ENCODE data around the gene DCAF11. TPM values are rescaled to one million over a fixed set of nuclear protein-coding genes. Genes with fewer than 3 reads are reported as not detected.

DCAF11 gene
- total RNA-seq, 1 donor from 2014 or later, result 26.9 TPM

- Mint-ChIP-seq H3K36me3 (ENCODE audit: low read depth, unreplicated experiment) (no peaks in the 10 kb centered on the region), H3K4me3 (ENCODE audit: unreplicated experiment) (peak overlapping the region; percentile 84), H3K27me3 (ENCODE audit: low read depth, unreplicated experiment) (peaks cover 81% of the 10 kb centered on the region), H3K9me3 (ENCODE audit: unreplicated experiment) (no peaks in the 10 kb centered on the region), H3K4me1 (ENCODE audit: low read depth, unreplicated experiment) (no peaks in the 10 kb centered on the region), H3K27ac (ENCODE audit: unreplicated experiment) (no peak overlapping the region)
- Histone ChIP-seq H3K9me3 (ENCODE audit: insufficient read depth, low read depth, low read length) (no peaks in the 10 kb centered on the region), H3K4me1 (ENCODE audit: insufficient read depth, low read length) (peaks cover 10% of the 10 kb centered on the region), H3K36me3 (ENCODE audit: insufficient read depth, low read length) (no peaks in the 10 kb centered on the region), H3K4me3 (ENCODE audit: insufficient read depth, low read depth, low read length) (no peak overlapping the region), H3K9ac (ENCODE audit: low read length) (no peak overlapping the region), H3K27me3 (ENCODE audit: insufficient read depth, low read length) (peaks cover 37% of the 10 kb centered on the region), H3K4me2 (ENCODE audit: low read length) (no peak overlapping the region), H3K79me2 (ENCODE audit: insufficient read depth, low read length) (no peaks in the 10 kb centered on the region), H4K20me1 (ENCODE audit: insufficient read depth, low read length) (no peaks in the 10 kb centered on the region), H2AFZ (ENCODE audit: low read depth, low read length) (no peak overlapping the region), H3K27ac (ENCODE audit: low read depth, low read length) (no peak overlapping the region)
- no peak for TF ChIP-seq EZH2 (IDR thresholded peaks at IDR 0.05; ENCODE audit: insufficient read depth, low read length)
- TF ChIP-seq, protein P1, sequence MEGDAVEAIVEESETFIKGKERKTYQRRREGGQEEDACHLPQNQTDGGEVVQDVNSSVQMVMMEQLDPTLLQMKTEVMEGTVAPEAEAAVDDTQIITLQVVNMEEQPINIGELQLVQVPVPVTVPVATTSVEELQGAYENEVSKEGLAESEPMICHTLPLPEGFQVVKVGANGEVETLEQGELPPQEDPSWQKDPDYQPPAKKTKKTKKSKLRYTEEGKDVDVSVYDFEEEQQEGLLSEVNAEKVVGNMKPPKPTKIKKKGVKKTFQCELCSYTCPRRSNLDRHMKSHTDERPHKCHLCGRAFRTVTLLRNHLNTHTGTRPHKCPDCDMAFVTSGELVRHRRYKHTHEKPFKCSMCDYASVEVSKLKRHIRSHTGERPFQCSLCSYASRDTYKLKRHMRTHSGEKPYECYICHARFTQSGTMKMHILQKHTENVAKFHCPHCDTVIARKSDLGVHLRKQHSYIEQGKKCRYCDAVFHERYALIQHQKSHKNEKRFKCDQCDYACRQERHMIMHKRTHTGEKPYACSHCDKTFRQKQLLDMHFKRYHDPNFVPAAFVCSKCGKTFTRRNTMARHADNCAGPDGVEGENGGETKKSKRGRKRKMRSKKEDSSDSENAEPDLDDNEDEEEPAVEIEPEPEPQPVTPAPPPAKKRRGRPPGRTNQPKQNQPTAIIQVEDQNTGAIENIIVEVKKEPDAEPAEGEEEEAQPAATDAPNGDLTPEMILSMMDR (IDR thresholded peaks at IDR 0.05; ENCODE audit: insufficient read depth, low read depth, low read length), result no peak
- FAIRE-seq (no peak), DNase-seq (ENCODE audit: low read depth) (no peak)
These were observed 32.0 kb upstream of the DCAF11 start for GRCh38 chr14:24082411-24083080.

DNA sequence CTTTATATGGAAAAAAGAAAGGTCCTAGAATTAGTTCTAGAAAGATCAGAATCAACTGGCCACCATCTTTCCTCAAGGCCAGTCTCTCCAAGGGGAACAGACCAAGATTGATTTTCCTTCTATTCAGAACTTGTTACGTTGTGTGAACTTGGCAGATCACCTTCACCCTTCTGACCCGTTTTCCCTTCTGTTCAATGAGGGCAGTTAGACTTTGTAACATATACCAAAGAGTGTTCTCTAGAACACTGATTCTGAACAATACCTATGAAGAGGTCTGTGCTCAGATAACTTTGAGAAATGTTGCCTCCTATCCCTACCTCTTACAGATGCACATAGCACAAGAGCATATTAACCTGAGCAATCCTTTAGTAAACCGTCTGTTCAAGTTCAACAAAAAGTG lies 31.1 kb upstream of the DCAF11 start:
- Histone ChIP-seq H3K4me3 (ENCODE audit: insufficient read depth, low read depth, low read length) (no peak overlapping the region), H3K27ac (ENCODE audit: low read depth, low read length) (no peak overlapping the region), H3K4me1 (ENCODE audit: insufficient read depth, low read length) (peaks cover 10% of the 10 kb centered on the region), H3K27me3 (ENCODE audit: insufficient read depth, low read length) (peaks cover 35% of the 10 kb centered on the region), H3K36me3 (ENCODE audit: insufficient read depth, low read length) (no peaks in the 10 kb centered on the region), H2AFZ (ENCODE audit: low read depth, low read length) (no peak overlapping the region), H3K9me3 (ENCODE audit: insufficient read depth, low read depth, low read length) (no peaks in the 10 kb centered on the region), H3K9ac (ENCODE audit: low read length) (no peak overlapping the region), H4K20me1 (ENCODE audit: insufficient read depth, low read length) (no peaks in the 10 kb centered on the region), H3K79me2 (ENCODE audit: insufficient read depth, low read length) (no peaks in the 10 kb centered on the region), H3K4me2 (ENCODE audit: low read length) (no peak overlapping the region)
- no peak for DNase-seq (ENCODE audit: low read depth)
- no peaks in the 10 kb centered on the region for H3K4me1 Mint-ChIP-seq (ENCODE audit: low read depth, unreplicated experiment)
- H3K9me3 Mint-ChIP-seq (ENCODE audit: unreplicated experiment), result no peaks in the 10 kb centered on the region
- TF ChIP-seq, protein P1 (IDR thresholded peaks at IDR 0.05; ENCODE audit: insufficient read depth, low read depth, low read length), result no peak
- no peak overlapping the region for H3K27ac Mint-ChIP-seq (ENCODE audit: unreplicated experiment)
- no peaks in the 10 kb centered on the region for H3K36me3 Mint-ChIP-seq (ENCODE audit: low read depth, unreplicated experiment)
- no peak for FAIRE-seq
- peaks cover 74% of the 10 kb centered on the region for H3K27me3 Mint-ChIP-seq (ENCODE audit: low read depth, unreplicated experiment)
- no peak overlapping the region for H3K4me3 Mint-ChIP-seq (ENCODE audit: unreplicated experiment)

GRCh38 chr14:24084440-24084839 lies 30.1 kb upstream of the DCAF11 start:
- H4K20me1 ChIP-seq (ENCODE audit: insufficient read depth, low read length), result no peaks in the 10 kb centered on the region
- Mint-ChIP-seq H3K9me3 (ENCODE audit: unreplicated experiment) (no peaks in the 10 kb centered on the region), H3K36me3 (ENCODE audit: low read depth, unreplicated experiment) (no peaks in the 10 kb centered on the region), H3K27me3 (ENCODE audit: low read depth, unreplicated experiment) (peaks cover 67% of the 10 kb centered on the region), H3K27ac (ENCODE audit: unreplicated experiment) (no peak overlapping the region), H3K4me3 (ENCODE audit: unreplicated experiment) (no peak overlapping the region), H3K4me1 (ENCODE audit: low read depth, unreplicated experiment) (no peaks in the 10 kb centered on the region)
- H2AFZ ChIP-seq (ENCODE audit: low read depth, low read length), result no peak overlapping the region
- H3K4me3 ChIP-seq (ENCODE audit: insufficient read depth, low read depth, low read length), result no peak overlapping the region
- no peak overlapping the region for H3K9ac ChIP-seq (ENCODE audit: low read length)
- peaks cover 10% of the 10 kb centered on the region for H3K4me1 ChIP-seq (ENCODE audit: insufficient read depth, low read length)
- H3K9me3 ChIP-seq (ENCODE audit: insufficient read depth, low read depth, low read length), result no peaks in the 10 kb centered on the region
- H3K4me2 ChIP-seq (ENCODE audit: low read length), result no peak overlapping the region
- H3K27ac ChIP-seq (ENCODE audit: low read depth, low read length), result no peak overlapping the region
- TF ChIP-seq EZH2 (IDR thresholded peaks at IDR 0.05; ENCODE audit: insufficient read depth, low read length), result no peak
- TF ChIP-seq, protein P1 (IDR thresholded peaks at IDR 0.05; ENCODE audit: insufficient read depth, low read depth, low read length), result no peak
- no peaks in the 10 kb centered on the region for H3K79me2 ChIP-seq (ENCODE audit: insufficient read depth, low read length)
- DNase-seq (ENCODE audit: low read depth) (no peak), FAIRE-seq (no peak)
- H3K27me3 ChIP-seq (ENCODE audit: insufficient read depth, low read length), result peaks cover 30% of the 10 kb centered on the region
- no peaks in the 10 kb centered on the region for H3K36me3 ChIP-seq (ENCODE audit: insufficient read depth, low read length)

Data from astrocyte (in vitro differentiated cells and primary cell).